A673 (cell line): ENCODE measurements around the gene ACYP2.

Experiments
- EZH2 ChIP-seq: fragments of 200-600 bp; sonication (generic); IDR thresholded peaks from 2 replicates; pipeline ENCODE4 v1.6.1; 2017; ENCODE audit warnings: borderline replicate concordance, low read depth, mild to moderate bottlenecking, mixed read lengths, antibody characterized with exemption, low read length; ENCODE audit not compliant: poor library complexity, severe bottlenecking
- TF ChIP-seq, protein P1 (sequence below): fragments of 300-800, 200-600 bp; sonication (generic); conservative IDR thresholded peaks from 2 replicates; pipeline ENCODE4 v1.5.1; 2017; ENCODE audit warnings: low read depth, mild to moderate bottlenecking, antibody characterized with exemption, low read length, moderate library complexity, mixed read lengths

- TF ChIP-seq, protein P1, sequence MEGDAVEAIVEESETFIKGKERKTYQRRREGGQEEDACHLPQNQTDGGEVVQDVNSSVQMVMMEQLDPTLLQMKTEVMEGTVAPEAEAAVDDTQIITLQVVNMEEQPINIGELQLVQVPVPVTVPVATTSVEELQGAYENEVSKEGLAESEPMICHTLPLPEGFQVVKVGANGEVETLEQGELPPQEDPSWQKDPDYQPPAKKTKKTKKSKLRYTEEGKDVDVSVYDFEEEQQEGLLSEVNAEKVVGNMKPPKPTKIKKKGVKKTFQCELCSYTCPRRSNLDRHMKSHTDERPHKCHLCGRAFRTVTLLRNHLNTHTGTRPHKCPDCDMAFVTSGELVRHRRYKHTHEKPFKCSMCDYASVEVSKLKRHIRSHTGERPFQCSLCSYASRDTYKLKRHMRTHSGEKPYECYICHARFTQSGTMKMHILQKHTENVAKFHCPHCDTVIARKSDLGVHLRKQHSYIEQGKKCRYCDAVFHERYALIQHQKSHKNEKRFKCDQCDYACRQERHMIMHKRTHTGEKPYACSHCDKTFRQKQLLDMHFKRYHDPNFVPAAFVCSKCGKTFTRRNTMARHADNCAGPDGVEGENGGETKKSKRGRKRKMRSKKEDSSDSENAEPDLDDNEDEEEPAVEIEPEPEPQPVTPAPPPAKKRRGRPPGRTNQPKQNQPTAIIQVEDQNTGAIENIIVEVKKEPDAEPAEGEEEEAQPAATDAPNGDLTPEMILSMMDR, result no peak
- no peak for TF ChIP-seq EZH2
Measured at GRCh38 chr2:54275541-54275940, 160.1 kb downstream of the ACYP2 start.
